AG04449 (cell line): Measurements from ENCODE around the gene COL23A1.

ENCODE experiments used
- CTCF ChIA-PET: fragments of 350-600 bp; formaldehyde crosslinking; extraction: SDS; loops from one replicate; lab custom pipeline; 2021; ENCODE audit warnings: antibody characterized with exemption; lab: Yijun Ruan, JAX
- POLR2A ChIA-PET: fragments of 400-600, 350-600 bp; formaldehyde crosslinking; extraction: SDS; loops from one replicate; lab custom pipeline; 2020; ENCODE audit warnings: antibody characterized with exemption, inconsistent platforms; lab: Yijun Ruan, JAX
- DNase-seq: peaks from one replicate; pipeline ENCODE4 v3.0.0-alpha.2; 2010; ENCODE audit warnings: low read depth, low spot score
- H3K4me3 ChIP-seq: 2 replicates; pipeline ENCODE4 v1.5.1; 2011; ENCODE audit warnings: low read depth, mild to moderate bottlenecking, control low read depth, low read length
- CTCF ChIP-seq: IDR thresholded peaks from one replicate; pipeline ENCODE4 v1.5.1; 2011; ENCODE audit warnings: mild to moderate bottlenecking, moderate library complexity, low read length, control low read depth, inconsistent platforms; ENCODE audit not compliant: insufficient read depth; ENCODE audit errors: missing control alignments

Gene COL23A1

GRCh38 chr5:178413988-178414387, 176.2 kb downstream of the COL23A1 start:
- no peak for TF ChIP-seq CTCF
- no peak for DNase-seq
- CTCF ChIA-PET = no interaction called here
- POLR2A ChIA-PET = no interaction called here
- H3K4me3 ChIP-seq = no peak overlapping the region

- POLR2A ChIA-PET = no interaction called here
- no peak overlapping the region for H3K4me3 ChIP-seq
- DNase-seq = no peak
- TF ChIP-seq CTCF = no peak
- CTCF ChIA-PET = no interaction called here
Observed at GRCh38 chr5:178411083-178411482, 179.1 kb downstream of the COL23A1 start.

- ChIA-PET CTCF (no interaction called here), POLR2A (no interaction called here)
- H3K4me3 ChIP-seq = no peak overlapping the region
- no peak for TF ChIP-seq CTCF
- DNase-seq = no peak
Observed at GRCh38 chr5:178407646-178408045, 182.5 kb downstream of the COL23A1 start.

GRCh38 chr5:178404987-178405386, 185.2 kb downstream of the COL23A1 start:
- POLR2A ChIA-PET = no interaction called here

GRCh38 chr5:178403956-178404600, 186.1 kb downstream of the COL23A1 start:
- H3K4me3 ChIP-seq = no peak overlapping the region
- ChIA-PET POLR2A (no interaction called here), CTCF (no interaction called here)
- DNase-seq = no peak
- TF ChIP-seq CTCF = no peak

More at GRCh38 chr5:178404987-178405386, 185.2 kb downstream of the COL23A1 start:
- no peak overlapping the region for H3K4me3 ChIP-seq
- TF ChIP-seq CTCF = no peak
- no peak for DNase-seq
- CTCF ChIA-PET = no interaction called here

GRCh38 chr5:178403351-178403750, 186.8 kb downstream of the COL23A1 start:
- DNase-seq = no peak
- TF ChIP-seq CTCF = no peak
- H3K4me3 ChIP-seq = no peak overlapping the region
- POLR2A ChIA-PET = no interaction called here
- CTCF ChIA-PET = no interaction called here
